CD1c-positive myeloid dendritic cell (primary cell): ENCODE results near the gene FLNB.

ENCODE experiments used
- DNase-seq: peaks from one replicate; pipeline ENCODE4 v3.0.0-alpha.2; 2016; ENCODE audit errors: extremely low spot score

FLNB gene

GRCh38 chr3:58132850-58133249 lies 124.6 kb downstream of the FLNB start:
- DNase-seq: no peak

GRCh38 chr3:58134468-58134867 lies 126.2 kb downstream of the FLNB start:
- no peak for DNase-seq

- DNase-seq: no peak
These were observed 127.7 kb downstream of the FLNB start for GRCh38 chr3:58135712-58136543.

- DNase-seq: no peak
These were observed 129.1 kb downstream of the FLNB start for GRCh38 chr3:58137306-58137705.

- DNase-seq: no peak
These were observed 133.6 kb downstream of the FLNB start for GRCh38 chr3:58141766-58142345.

- DNase-seq: no peak
These were observed 135.3 kb downstream of the FLNB start for GRCh38 chr3:58143417-58144055.

- DNase-seq: no peak
These were observed 136.5 kb downstream of the FLNB start for GRCh38 chr3:58144478-58145325.

- no peak for DNase-seq
These were observed 139.8 kb downstream of the FLNB start for GRCh38 chr3:58148049-58148448.

GRCh38 chr3:58150130-58150809 lies 142.0 kb downstream of the FLNB start:
- no peak for DNase-seq

GRCh38 chr3:58150810-58151199 lies 142.6 kb downstream of the FLNB start:
- DNase-seq: no peak

GRCh38 chr3:58151637-58152036 lies 143.4 kb downstream of the FLNB start:
- DNase-seq: no peak

- no peak for DNase-seq
These were observed 144.2 kb downstream of the FLNB start for GRCh38 chr3:58152225-58153015.

GRCh38 chr3:58153371-58153770 lies 145.1 kb downstream of the FLNB start:
- no peak for DNase-seq

- DNase-seq: no peak
These were observed 146.6 kb downstream of the FLNB start for GRCh38 chr3:58154626-58155449.

- DNase-seq: no peak
These were observed 147.6 kb downstream of the FLNB start for GRCh38 chr3:58155838-58156237.

- no peak for DNase-seq
These were observed 149.5 kb downstream of the FLNB start for GRCh38 chr3:58157700-58158099.

GRCh38 chr3:58158442-58159153 lies 150.4 kb downstream of the FLNB start:
- DNase-seq: no peak

- DNase-seq: no peak
These were observed 152.2 kb downstream of the FLNB start for GRCh38 chr3:58160399-58160798.
